ENCODE measurements around the gene TOMM22.

DNA sequence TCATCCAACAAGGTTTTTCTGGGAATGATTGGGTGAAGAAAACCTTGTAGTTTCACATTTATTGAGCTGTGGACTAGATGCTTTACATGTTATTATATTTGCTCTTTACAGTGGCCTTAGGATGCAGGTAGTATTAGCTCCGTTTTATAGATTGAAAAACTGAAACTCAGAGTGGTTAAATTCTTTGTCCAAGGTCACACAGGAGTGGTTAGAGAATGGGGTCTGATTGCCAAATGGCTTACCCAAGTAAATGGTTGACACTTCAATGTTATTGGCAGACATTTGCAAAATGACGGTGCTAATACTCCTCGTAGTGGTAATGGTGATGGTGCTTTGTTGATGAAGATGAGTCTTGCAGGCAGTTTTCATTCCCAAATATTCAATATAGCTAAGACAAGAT, 26.2 kb downstream of the TOMM22 start:
- TF ChIP-seq EP300 (IDR thresholded peaks at IDR 0.05) = no peak
- TF ChIP-seq, protein P1, sequence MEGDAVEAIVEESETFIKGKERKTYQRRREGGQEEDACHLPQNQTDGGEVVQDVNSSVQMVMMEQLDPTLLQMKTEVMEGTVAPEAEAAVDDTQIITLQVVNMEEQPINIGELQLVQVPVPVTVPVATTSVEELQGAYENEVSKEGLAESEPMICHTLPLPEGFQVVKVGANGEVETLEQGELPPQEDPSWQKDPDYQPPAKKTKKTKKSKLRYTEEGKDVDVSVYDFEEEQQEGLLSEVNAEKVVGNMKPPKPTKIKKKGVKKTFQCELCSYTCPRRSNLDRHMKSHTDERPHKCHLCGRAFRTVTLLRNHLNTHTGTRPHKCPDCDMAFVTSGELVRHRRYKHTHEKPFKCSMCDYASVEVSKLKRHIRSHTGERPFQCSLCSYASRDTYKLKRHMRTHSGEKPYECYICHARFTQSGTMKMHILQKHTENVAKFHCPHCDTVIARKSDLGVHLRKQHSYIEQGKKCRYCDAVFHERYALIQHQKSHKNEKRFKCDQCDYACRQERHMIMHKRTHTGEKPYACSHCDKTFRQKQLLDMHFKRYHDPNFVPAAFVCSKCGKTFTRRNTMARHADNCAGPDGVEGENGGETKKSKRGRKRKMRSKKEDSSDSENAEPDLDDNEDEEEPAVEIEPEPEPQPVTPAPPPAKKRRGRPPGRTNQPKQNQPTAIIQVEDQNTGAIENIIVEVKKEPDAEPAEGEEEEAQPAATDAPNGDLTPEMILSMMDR (IDR thresholded peaks at IDR 0.05) = no peak
- no peak for TF ChIP-seq POLR2AphosphoS5 (IDR thresholded peaks at IDR 0.05)
- TF ChIP-seq POLR2A (IDR thresholded peaks at IDR 0.05) = no peak

Measured in sigmoid colon (tissue), 4 donors.